AG04449 (cell line): ENCODE results near the gene LRRC8D.

Source experiments
- CTCF ChIA-PET: fragments of 350-600 bp; formaldehyde crosslinking; extraction: SDS; loops from one replicate; lab custom pipeline; 2021; ENCODE audit warnings: antibody characterized with exemption; lab: Yijun Ruan, JAX
- POLR2A ChIA-PET: fragments of 400-600, 350-600 bp; formaldehyde crosslinking; extraction: SDS; loops from one replicate; lab custom pipeline; 2020; ENCODE audit warnings: antibody characterized with exemption, inconsistent platforms; lab: Yijun Ruan, JAX
- DNase-seq: peaks from one replicate; pipeline ENCODE4 v3.0.0-alpha.2; 2010; ENCODE audit warnings: low read depth, low spot score
- H3K4me3 ChIP-seq: 2 replicates; pipeline ENCODE4 v1.5.1; 2011; ENCODE audit warnings: low read depth, mild to moderate bottlenecking, control low read depth, low read length
- CTCF ChIP-seq: IDR thresholded peaks from one replicate; pipeline ENCODE4 v1.5.1; 2011; ENCODE audit warnings: mild to moderate bottlenecking, moderate library complexity, low read length, control low read depth, inconsistent platforms; ENCODE audit not compliant: insufficient read depth; ENCODE audit errors: missing control alignments

Gene LRRC8D

GRCh38 chr1:89850844-89851415 is 30.1 kb downstream of the LRRC8D start:
- no peak for DNase-seq
- ChIA-PET CTCF (interaction anchor here (1.8 kb wide), 1 partner anchor 11 kb away, joined by 4 read pairs; no protein-coding TSS in a partner anchor), POLR2A (no interaction called here)
- TF ChIP-seq CTCF, result no peak
- H3K4me3 ChIP-seq, result no peak overlapping the region

GRCh38 chr1:89854140-89854539 is 33.3 kb downstream of the LRRC8D start:
- DNase-seq, result no peak
- POLR2A ChIA-PET, result no interaction called here
- no peak overlapping the region for H3K4me3 ChIP-seq
- TF ChIP-seq CTCF, result no peak
- CTCF ChIA-PET, result interaction anchor here (1.0 to 1.7 kb wide), 2 partner anchors 10 to 51 kb away, joined by 3 to 7 read pairs; no protein-coding TSS in a partner anchor

GRCh38 chr1:89855413-89856123 is 34.7 kb downstream of the LRRC8D start:
- DNase-seq, result no peak
- ChIA-PET CTCF (interaction anchor here (1.7 kb wide), 1 partner anchor 12 kb away, joined by 9 read pairs; no protein-coding TSS in a partner anchor), POLR2A (no interaction called here)
- no peak for TF ChIP-seq CTCF
- no peak overlapping the region for H3K4me3 ChIP-seq

- H3K4me3 ChIP-seq, result no peak overlapping the region
- POLR2A ChIA-PET, result no interaction called here
Measured at GRCh38 chr1:89863165-89863830, 42.5 kb downstream of the LRRC8D start.

GRCh38 chr1:89865498-89866382 is 44.9 kb downstream of the LRRC8D start:
- no peak for DNase-seq
- no peak for TF ChIP-seq CTCF
- ChIA-PET CTCF (interaction anchor here (0.9 kb wide), 1 partner anchor 22 kb away, joined by 4 read pairs; no protein-coding TSS in a partner anchor), POLR2A (no interaction called here)
- no peak overlapping the region for H3K4me3 ChIP-seq

More at GRCh38 chr1:89863165-89863830, 42.5 kb downstream of the LRRC8D start:
- no peak for TF ChIP-seq CTCF
- DNase-seq, result no peak
- CTCF ChIA-PET, result no interaction called here
